Heart left ventricle (tissue), 16 donors: ENCODE results near the gene KIFBP. TPM values are rescaled to one million over a fixed set of nuclear protein-coding genes. Genes with fewer than 3 reads are reported as not detected.

Experiments
- ATAC-seq, 4 donors: fragments of 200-7000 bp; cut with Tn5 transposase; one replicate each; pipeline ENCODE4 v1.9.1; 2020 to 2022; ENCODE audit warnings: moderate library complexity in 4 of 4, mild to moderate bottlenecking in 3 of 4, moderate number of reproducible peaks in 1 of 4
- DNase-seq, 5 donors: peaks; one replicate each; pipeline ENCODE4 v3.0.0-alpha.2; 2020
- H3K27ac ChIP-seq, 12 donors: fragments of 200-600 bp; sonication (generic) in 4 of 12; one replicate each; pipeline versions ENCODE4 v1.5.0 to v1.8.0; 2016 to 2022; ENCODE audit warnings: mild to moderate bottlenecking in 2 of 12
- H3K27me3 ChIP-seq, 9 donors: fragments of 200-600 bp; sonication (generic) in 2 of 9; one replicate each; pipeline versions ENCODE4 v1.5.1 to v1.8.0; 2016 to 2022; ENCODE audit warnings: mild to moderate bottlenecking in 3 of 9
- H3K36me3 ChIP-seq, 9 donors: fragments of 200-600 bp; sonication (generic) in 2 of 9; one replicate each; pipeline versions ENCODE4 v1.5.0 to v1.8.0; 2018 to 2022; ENCODE audit warnings: mild to moderate bottlenecking in 2 of 9
- H3K4me1 ChIP-seq, 12 donors: fragments of 200-600 bp; sonication (generic) in 4 of 12; one replicate each; pipeline versions ENCODE4 v1.5.0 to v1.8.0; 2016 to 2022; ENCODE audit warnings: mild to moderate bottlenecking in 3 of 12
- H3K4me3 ChIP-seq, 12 donors: fragments of 200-600 bp; sonication (generic) in 4 of 12; one replicate each; pipeline versions ENCODE4 v1.5.0 to v1.8.0; 2017 to 2022; ENCODE audit warnings: mild to moderate bottlenecking in 9 of 12, moderate library complexity in 4 of 12
- H3K9me3 ChIP-seq, 12 donors: fragments of 200-600 bp; sonication (generic) in 4 of 12; one replicate each; pipeline versions ENCODE4 v1.5.0 to v1.8.0; 2016 to 2022; ENCODE audit warnings: mild to moderate bottlenecking in 1 of 12
- POLR2A ChIP-seq, 2 donors: fragments of 450-650 bp; IDR thresholded peaks; one replicate each; pipeline ENCODE4 v1.6.1; 2017; ENCODE audit warnings: antibody characterized with exemption in 2 of 2, mild to moderate bottlenecking in 2 of 2, moderate library complexity in 2 of 2
- WGBS, 4 donors: extraction: QIAGEN DNeasy Blood & Tissue Kit in 2 of 4; methylation state at CpG; one replicate each; pipeline versions ENCODE4 v1.1.5 to v1.1.7; 2013 to 2018; 5-methylcytosine and 5-hydroxymethylcytosine counted together
- intact Hi-C, 10 donors: fragments of 100-400 bp; cut with DNase I; formaldehyde crosslinking; loops; one replicate each; pipeline versions ENCODE4 v1.11.1 to v1.14.2; 2022
- polyA plus RNA-seq, 2 donors: library from polyadenylated mRNA; stranded (reverse); fragments of 200-250 nt; gene quantifications; one replicate each; pipeline ENCODE4 v1.2.3, GENCODE V29; 2013
- total RNA-seq, 9 donors: library from RNA; depleted of rRNA in 2 of 9; stranded (reverse); fragments of >200 nt in 2 of 9; fragmentation: NEBNext Ultra II Directional in 3 of 9; extraction: Animal tissue kit (Norgen Biotek cat#: 25700) in 3 of 9; gene quantifications; one replicate each; pipeline versions ENCODE4 v1.1.0 to v1.2.4, GENCODE V29; 2016 to 2023
- TF ChIP-seq, protein P1 (sequence below), 12 donors: fragments of 200-600 bp; sonication (generic) in 4 of 12; IDR thresholded peaks; one replicate each; pipeline versions ENCODE4 v1.5.0 to v1.8.0; 2018 to 2022; ENCODE audit warnings: antibody characterized with exemption in 12 of 12, mild to moderate bottlenecking in 5 of 12
- donor health status: ischemic (EF 13 %, LVEDD 7.1; RV severe dilation, severe dysfunction).
- donor health status: healthy with polysubstance abuse.
- donor health status: DM: no; HTN: yes; CAD: no.
- donor health status: DM: no; HTN: no; CAD: no.
- donor health status: ischemic (EF 25% LVEDD 6.9; RV normal size, moderate dysfunction).
- donor health status: ischemic (EF 25% LVEDD 5.7; RV mildly dilated, moderate dysfunction).
- donor health status: healthy.
- donor health status: DM: yes; HTN: yes; CAD: no.
- donor health status: ischemic (EF 35%, LVEDD 5.7; RV mildly dilated, moderate dysfunction).
- donor health status: nonischemic (EF 11% LVEDD 7.7; RV severe dilation, severe dysfunction).
- donor health status: DM: yes; HTN: yes; CAD: no.
- donor health status: PGD.
- donor health status: ischemic (EF 29% LVEDD 5.4; RV normal size, mild dysfunction).
- donor health status: nonischemic (EF 23%, LVEDD 6.1; RV moderate dilation, normal function).

Gene KIFBP
- total and polyA plus RNA-seq, 11 donors: 21.4 to 70.6 (median 56.4) TPM

DNA sequence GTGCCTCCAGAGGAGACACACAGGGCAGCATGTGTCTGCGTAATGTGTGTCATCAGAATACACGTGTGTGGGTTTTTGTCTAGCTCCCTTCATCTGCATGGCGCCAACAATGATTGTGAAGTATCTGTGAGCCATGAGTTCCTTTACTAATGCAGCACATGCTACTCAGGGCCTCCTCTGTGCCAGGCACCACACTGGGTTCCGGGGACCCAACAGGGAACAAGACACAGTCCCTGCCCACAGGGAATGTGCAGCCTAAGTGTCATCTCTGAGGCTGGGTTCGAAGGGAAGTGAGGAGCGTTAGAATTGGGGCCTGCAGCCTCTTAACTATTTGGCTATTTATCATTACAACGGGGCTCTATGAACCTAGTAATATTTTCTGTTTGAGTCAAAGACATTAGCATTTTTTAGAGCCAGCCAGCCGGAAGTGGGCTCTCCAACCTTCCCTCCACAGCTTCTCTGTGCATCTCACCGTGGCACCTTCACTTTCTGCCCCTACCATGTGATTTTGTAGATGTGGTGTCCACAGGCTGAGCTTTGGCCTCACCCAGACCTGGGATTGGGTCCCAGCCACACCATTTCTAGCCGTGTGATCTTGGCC, 55.4 kb downstream of the KIFBP start:
- Histone ChIP-seq H3K36me3 (no peaks in the 10 kb centered on the region), H3K27ac (peak overlapping the region in 2 of 12 donors; percentile 48 to 98), H3K9me3 (no peaks in the 10 kb centered on the region), H3K27me3 (no peaks in the 10 kb centered on the region), H3K4me1 (peaks cover 0 to 55% (median 0%) of the 10 kb centered on the region in 12 donors), H3K4me3 (peak overlapping the region in 1 of 12 donors; percentile 16)
- TF ChIP-seq POLR2A (IDR thresholded peaks at IDR 0.05): no peak
- intact Hi-C loops: no loop called here
- no peak for ATAC-seq
- 81 to 88% (median 82%) methylated on average over 10 of the region's 10 CpGs for WGBS, 4 donors
- no peak for DNase-seq

DNA sequence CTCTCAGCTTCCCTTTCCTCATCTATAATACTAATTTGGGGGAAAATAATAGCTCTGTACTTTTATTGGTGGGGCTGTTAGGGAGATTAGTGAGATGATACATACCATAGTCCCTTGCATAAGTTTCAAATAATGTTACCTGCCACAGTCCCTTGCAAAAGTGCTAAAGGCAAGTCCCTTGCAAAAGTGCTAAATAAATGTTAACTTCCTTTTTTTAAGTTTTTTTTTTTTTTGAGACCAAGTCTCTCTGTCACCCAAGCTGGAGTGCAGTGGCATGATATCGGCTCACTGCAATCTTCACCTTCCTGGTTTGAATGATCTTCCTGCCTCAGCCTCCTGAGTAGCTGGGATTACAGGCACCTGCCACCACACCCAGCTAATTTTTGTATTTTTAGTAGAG, 55.9 kb downstream of the KIFBP start:
- no peaks in the 10 kb centered on the region for H3K9me3 ChIP-seq
- ATAC-seq: no peak
- H3K27ac ChIP-seq: peak overlapping the region in 3 of 12 donors; percentile 7 to 98 (median 48)
- TF ChIP-seq, protein P1, sequence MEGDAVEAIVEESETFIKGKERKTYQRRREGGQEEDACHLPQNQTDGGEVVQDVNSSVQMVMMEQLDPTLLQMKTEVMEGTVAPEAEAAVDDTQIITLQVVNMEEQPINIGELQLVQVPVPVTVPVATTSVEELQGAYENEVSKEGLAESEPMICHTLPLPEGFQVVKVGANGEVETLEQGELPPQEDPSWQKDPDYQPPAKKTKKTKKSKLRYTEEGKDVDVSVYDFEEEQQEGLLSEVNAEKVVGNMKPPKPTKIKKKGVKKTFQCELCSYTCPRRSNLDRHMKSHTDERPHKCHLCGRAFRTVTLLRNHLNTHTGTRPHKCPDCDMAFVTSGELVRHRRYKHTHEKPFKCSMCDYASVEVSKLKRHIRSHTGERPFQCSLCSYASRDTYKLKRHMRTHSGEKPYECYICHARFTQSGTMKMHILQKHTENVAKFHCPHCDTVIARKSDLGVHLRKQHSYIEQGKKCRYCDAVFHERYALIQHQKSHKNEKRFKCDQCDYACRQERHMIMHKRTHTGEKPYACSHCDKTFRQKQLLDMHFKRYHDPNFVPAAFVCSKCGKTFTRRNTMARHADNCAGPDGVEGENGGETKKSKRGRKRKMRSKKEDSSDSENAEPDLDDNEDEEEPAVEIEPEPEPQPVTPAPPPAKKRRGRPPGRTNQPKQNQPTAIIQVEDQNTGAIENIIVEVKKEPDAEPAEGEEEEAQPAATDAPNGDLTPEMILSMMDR (IDR thresholded peaks at IDR 0.05): no peak
- intact Hi-C loops: no loop called here
- no peak for DNase-seq
- 74 to 94% (median 84%) methylated on average over 1 of the region's 1 CpG for WGBS, 4 donors
- H3K27me3 ChIP-seq: no peaks in the 10 kb centered on the region
- peak overlapping the region in 1 of 12 donors; percentile 16 for H3K4me3 ChIP-seq
- no peaks in the 10 kb centered on the region for H3K36me3 ChIP-seq
- peaks cover 0 to 60% (median 0%) of the 10 kb centered on the region in 12 donors for H3K4me1 ChIP-seq

DNA sequence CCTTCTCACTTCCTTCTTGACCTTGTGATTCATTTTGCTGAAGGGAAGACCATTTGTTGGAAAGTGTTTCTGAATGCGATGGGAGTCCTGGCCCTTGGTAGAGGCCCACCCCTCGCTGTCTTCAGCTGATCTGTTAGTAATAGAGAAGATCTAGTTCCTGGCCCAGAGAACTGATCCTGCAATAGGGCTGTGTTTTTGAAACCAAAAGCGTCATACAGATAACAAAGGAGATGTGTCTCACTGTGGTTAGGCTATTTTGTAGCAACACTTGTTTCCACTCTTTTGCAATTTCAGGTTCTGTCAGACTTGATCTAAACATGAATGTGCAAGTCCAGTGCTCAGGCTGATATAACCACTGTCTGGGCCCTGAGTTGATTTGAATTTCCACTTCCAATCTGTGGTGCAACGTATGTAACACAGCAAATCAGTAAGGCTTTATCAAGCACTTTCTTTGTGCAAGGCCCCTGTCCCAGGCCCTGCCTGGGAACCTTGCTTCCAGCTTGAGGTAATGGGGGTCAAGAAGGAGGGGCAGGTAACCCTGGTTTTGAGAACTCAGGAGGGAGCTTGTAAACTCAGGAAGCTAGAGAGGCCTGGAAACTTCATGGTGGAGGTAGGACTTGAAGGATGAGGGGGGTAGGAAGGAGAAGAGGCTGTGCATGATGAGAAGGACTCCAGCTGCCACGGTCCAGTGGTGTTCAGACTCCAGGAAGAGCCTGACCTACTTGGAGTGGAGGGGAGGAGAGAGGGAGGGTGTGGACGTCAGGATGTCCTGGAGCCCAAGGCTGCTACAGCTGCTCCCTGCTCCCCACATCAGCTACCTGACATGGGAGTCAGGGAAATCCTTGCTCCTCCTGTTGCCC, 57.1 kb downstream of the KIFBP start:
- WGBS, 4 donors: 75 to 84% (median 79%) methylated on average over 6 of the region's 6 CpGs
- H3K9me3 ChIP-seq: no peaks in the 10 kb centered on the region
- DNase-seq (no peak), ATAC-seq (peak in 3 of 4 donors; percentile 10 to 49 (median 35))
- no peaks in the 10 kb centered on the region for H3K36me3 ChIP-seq
- H3K27me3 ChIP-seq: no peaks in the 10 kb centered on the region
- intact Hi-C loops: loop anchor here in 2 of 10 donors (5.0 kb wide), 2 partner anchors 33 to 38 kb away; no protein-coding TSS in a partner anchor
- H3K4me1 ChIP-seq: peaks cover 0 to 68% (median 0%) of the 10 kb centered on the region in 12 donors
- peak overlapping the region in 4 of 12 donors; percentile 7 to 98 (median 31) for H3K27ac ChIP-seq
- no peak overlapping the region for H3K4me3 ChIP-seq
- TF ChIP-seq, protein P1 (IDR thresholded peaks at IDR 0.05): no peak
- no peak for TF ChIP-seq POLR2A (IDR thresholded peaks at IDR 0.05)

DNA sequence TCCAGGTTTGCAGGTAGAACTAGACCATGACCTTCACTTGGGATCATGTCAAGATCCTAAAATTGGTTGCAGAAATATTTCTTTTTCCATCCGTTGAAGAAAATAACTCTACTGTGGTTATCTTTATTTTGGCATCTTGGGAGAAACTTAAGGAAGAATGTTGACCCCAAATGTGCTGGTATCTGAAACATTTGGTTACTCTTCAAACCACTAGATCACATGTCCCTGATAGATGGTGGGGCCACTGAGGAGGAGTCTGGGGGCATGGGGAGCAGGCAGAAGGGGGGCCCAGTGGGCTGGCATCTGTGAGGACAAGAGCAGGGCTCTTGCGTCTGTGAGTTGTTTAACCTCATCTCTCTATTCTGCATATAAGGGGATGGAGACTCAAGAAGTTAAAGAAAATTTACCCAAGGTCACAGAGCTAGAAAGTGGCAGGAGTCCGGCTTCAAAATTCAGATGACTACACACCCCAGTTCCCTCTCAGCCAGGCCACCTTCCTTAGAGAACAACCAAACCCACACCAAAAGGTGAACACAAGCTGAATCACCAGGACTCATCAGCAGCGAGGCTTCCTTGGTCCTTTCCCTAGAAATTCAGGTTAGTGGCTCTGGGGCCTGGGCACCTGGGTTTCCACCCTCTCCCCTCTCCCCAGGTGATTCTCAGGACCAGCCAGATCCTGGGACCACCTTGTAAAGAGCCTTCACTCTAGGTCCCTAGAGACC, 58.7 kb downstream of the KIFBP start:
- DNase-seq: no peak
- 74 to 88% (median 86%) methylated on average over 4 of the region's 4 CpGs for WGBS, 4 donors
- H3K4me1 ChIP-seq: peaks cover 0 to 84% (median 0%) of the 10 kb centered on the region in 12 donors
- H3K27me3 ChIP-seq: no peaks in the 10 kb centered on the region
- no peak overlapping the region for H3K4me3 ChIP-seq
- H3K36me3 ChIP-seq: no peaks in the 10 kb centered on the region
- peak overlapping the region in 7 of 12 donors; percentile 24 to 98 (median 46) for H3K27ac ChIP-seq
- no peak for ATAC-seq
- intact Hi-C loops: loop anchor here in 2 of 10 donors (5.0 kb wide), 2 partner anchors 35 to 40 kb away; no protein-coding TSS in a partner anchor
- TF ChIP-seq, protein P1 (IDR thresholded peaks at IDR 0.05): no peak
- no peak for TF ChIP-seq POLR2A (IDR thresholded peaks at IDR 0.05)
- no peaks in the 10 kb centered on the region for H3K9me3 ChIP-seq
